Sigmoid colon (tissue), 4 donors: ENCODE results near the gene TACC2.

Experiments used
- EP300 ChIP-seq, 4 donors: sonication (generic); formaldehyde crosslinking; IDR thresholded peaks; one replicate each; pipeline ENCODE4 v1.6.1; 2017; ENCODE audit warnings: antibody characterized with exemption in 4 of 4
- TF ChIP-seq, protein P1 (sequence below), 4 experiments: fragments of 450-650 bp in 3 of 4; fragments of 200-600 bp in 1 of 4; IDR thresholded peaks; one replicate each; pipeline ENCODE4 v1.5.1; 2016 to 2019; ENCODE audit warnings: antibody characterized with exemption in 4 of 4, mild to moderate bottlenecking in 3 of 4, moderate library complexity in 2 of 4

DNA sequence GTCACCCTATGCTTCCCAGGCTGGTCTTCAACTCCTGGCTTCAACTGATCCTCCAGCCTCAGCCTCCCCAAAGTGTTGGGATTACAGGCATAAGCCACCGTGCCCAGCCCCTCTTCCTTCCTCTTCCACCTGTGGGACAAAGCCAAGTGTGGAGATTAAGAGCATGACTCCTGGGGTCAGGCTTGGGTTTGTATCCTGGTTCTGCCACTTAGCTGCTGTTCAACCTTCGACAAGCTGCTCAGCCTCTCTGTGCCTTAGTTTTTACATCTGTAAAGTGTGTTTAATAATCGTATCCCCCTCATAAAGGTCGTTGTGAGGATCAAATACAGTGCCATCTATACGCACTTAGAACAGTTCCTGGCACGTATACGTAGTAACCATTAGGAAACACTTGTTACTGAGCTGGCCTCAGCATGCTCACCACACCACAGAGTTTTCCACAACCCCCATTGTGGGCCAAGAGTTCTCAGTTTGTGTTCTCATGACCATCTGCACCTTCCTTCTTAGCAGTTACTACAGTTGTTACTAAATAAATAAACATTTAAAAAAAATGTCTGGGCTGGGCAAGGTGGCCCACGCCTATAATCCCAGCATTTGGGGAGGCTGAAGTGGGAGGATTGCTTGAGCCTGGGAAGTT is 141.6 kb downstream of the TACC2 start:
- TF ChIP-seq, protein P1, sequence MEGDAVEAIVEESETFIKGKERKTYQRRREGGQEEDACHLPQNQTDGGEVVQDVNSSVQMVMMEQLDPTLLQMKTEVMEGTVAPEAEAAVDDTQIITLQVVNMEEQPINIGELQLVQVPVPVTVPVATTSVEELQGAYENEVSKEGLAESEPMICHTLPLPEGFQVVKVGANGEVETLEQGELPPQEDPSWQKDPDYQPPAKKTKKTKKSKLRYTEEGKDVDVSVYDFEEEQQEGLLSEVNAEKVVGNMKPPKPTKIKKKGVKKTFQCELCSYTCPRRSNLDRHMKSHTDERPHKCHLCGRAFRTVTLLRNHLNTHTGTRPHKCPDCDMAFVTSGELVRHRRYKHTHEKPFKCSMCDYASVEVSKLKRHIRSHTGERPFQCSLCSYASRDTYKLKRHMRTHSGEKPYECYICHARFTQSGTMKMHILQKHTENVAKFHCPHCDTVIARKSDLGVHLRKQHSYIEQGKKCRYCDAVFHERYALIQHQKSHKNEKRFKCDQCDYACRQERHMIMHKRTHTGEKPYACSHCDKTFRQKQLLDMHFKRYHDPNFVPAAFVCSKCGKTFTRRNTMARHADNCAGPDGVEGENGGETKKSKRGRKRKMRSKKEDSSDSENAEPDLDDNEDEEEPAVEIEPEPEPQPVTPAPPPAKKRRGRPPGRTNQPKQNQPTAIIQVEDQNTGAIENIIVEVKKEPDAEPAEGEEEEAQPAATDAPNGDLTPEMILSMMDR (IDR thresholded peaks at IDR 0.05), result no peak
- no peak for TF ChIP-seq EP300 (IDR thresholded peaks at IDR 0.05)
